Peyer's patch (tissue), 4 donors: ENCODE measurements around the gene NECAB3. TPM values are rescaled to one million over a fixed set of nuclear protein-coding genes. Genes with fewer than 3 reads are reported as not detected.

Source experiments
- DNase-seq, 3 donors: peaks; one replicate each; pipeline ENCODE4 v3.0.0-alpha.2; 2017 to 2019
- H3K27ac ChIP-seq, 4 donors: fragments of 200-600 bp; sonication (generic); one replicate each; pipeline ENCODE4 v1.5.1; 2016 to 2019
- H3K27me3 ChIP-seq, 2 donors: fragments of 200-600 bp; sonication (generic); one replicate each; pipeline ENCODE4 v1.5.1; 2019
- H3K36me3 ChIP-seq, 3 donors: fragments of 200-600 bp; sonication (generic); one replicate each; pipeline ENCODE4 v1.5.1; 2016 to 2019
- H3K4me1 ChIP-seq, 4 donors: fragments of 200-600 bp; sonication (generic); one replicate each; pipeline ENCODE4 v1.5.1; 2016 to 2019
- H3K4me3 ChIP-seq, 4 donors: fragments of 200-600 bp; sonication (generic); 1 replicate in 3 of 4; 2 replicates in 1 of 4; pipeline ENCODE4 v1.5.1; 2016 to 2019; ENCODE audit warnings: mild to moderate bottlenecking in 1 of 4
- H3K9me3 ChIP-seq, 4 donors: fragments of 200-600 bp; sonication (generic); one replicate each; pipeline ENCODE4 v1.5.1; 2016 to 2019; ENCODE audit warnings: mild to moderate bottlenecking in 1 of 4
- POLR2A ChIP-seq, 2 donors: fragments of 450-650 bp; IDR thresholded peaks; one replicate each; pipeline ENCODE4 v1.5.1; 2017; ENCODE audit warnings: antibody characterized with exemption in 2 of 2, mild to moderate bottlenecking in 2 of 2, moderate library complexity in 2 of 2
- total RNA-seq, 4 donors: library from RNA; depleted of rRNA; stranded (reverse); fragments of >200 nt; gene quantifications; one replicate each; pipeline ENCODE4 v1.1.0, GENCODE V29; 2016
- TF ChIP-seq, protein P1 (sequence below), 6 experiments: fragments of 450-650 bp in 4 of 6; fragments of 200-600 bp in 2 of 6; sonication (generic) in 1 of 6; IDR thresholded peaks; one replicate each; pipeline ENCODE4 v1.5.1; 2017 to 2019; ENCODE audit warnings: antibody characterized with exemption in 6 of 6, mild to moderate bottlenecking in 3 of 6, moderate library complexity in 1 of 6

Gene NECAB3
- total RNA-seq, 4 donors from 2014 or later: 77.1 to 146 (median 110) TPM

DNA sequence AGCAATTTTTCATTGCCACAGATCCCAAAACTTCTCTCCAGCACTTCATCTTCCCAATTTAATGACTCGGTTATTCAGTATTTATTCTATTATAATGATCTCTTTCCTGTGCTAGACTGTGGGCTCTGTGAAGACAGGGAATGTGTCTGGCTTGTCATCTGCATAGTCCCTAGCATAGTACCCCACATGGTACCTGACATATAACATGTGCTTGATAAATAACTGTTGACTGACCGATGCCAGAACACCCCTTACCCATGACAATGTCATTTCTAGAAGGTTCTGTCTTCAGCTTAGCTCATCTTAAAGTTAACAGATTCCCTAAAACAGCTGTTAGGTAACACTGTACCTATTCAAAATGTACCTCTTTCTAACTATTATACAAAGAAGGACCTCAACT, 42.3 kb upstream of the NECAB3 start:
- Histone ChIP-seq H3K4me1 (peaks cover 0 to 18% (median 6%) of the 10 kb centered on the region in 4 donors), H3K27ac (no peak overlapping the region), H3K36me3 (peaks cover 0 to 38% (median 0%) of the 10 kb centered on the region in 3 donors), H3K9me3 (no peaks in the 10 kb centered on the region), H3K4me3 (no peak overlapping the region), H3K27me3 (no peaks in the 10 kb centered on the region)
- TF ChIP-seq, protein P1, sequence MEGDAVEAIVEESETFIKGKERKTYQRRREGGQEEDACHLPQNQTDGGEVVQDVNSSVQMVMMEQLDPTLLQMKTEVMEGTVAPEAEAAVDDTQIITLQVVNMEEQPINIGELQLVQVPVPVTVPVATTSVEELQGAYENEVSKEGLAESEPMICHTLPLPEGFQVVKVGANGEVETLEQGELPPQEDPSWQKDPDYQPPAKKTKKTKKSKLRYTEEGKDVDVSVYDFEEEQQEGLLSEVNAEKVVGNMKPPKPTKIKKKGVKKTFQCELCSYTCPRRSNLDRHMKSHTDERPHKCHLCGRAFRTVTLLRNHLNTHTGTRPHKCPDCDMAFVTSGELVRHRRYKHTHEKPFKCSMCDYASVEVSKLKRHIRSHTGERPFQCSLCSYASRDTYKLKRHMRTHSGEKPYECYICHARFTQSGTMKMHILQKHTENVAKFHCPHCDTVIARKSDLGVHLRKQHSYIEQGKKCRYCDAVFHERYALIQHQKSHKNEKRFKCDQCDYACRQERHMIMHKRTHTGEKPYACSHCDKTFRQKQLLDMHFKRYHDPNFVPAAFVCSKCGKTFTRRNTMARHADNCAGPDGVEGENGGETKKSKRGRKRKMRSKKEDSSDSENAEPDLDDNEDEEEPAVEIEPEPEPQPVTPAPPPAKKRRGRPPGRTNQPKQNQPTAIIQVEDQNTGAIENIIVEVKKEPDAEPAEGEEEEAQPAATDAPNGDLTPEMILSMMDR (IDR thresholded peaks at IDR 0.05): no peak
- TF ChIP-seq POLR2A (IDR thresholded peaks at IDR 0.05): no peak
- DNase-seq: no peak

DNA sequence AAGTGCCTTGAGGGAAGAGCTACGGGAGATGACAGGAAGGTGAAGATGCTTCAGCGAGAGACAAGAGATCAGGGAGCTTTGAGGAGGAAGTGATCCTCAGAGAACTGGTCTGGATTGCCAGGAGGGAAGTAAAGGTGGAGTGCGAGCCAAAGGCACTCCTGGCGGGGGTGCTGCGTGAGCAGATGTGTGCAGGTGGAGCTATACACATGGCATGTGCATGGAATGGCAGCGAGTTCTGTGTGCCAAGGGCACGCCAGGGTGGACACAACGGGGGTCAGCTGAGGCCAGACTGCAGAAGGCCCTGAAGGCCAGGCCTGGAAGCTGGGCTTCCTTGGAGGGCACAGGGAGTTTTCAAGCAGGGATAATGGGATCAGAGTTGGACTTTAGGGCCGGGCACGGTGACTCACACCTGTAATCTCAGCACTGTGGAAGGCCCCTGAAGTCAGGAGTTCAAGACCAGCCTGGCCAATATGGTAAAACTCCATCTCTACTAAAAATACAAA, 39.7 kb upstream of the NECAB3 start:
- TF ChIP-seq, protein P1 (IDR thresholded peaks at IDR 0.05): no peak
- TF ChIP-seq POLR2A (IDR thresholded peaks at IDR 0.05): no peak
- Histone ChIP-seq H3K27ac (no peak overlapping the region), H3K4me1 (peaks cover 0 to 8% (median 0%) of the 10 kb centered on the region in 4 donors), H3K4me3 (no peak overlapping the region), H3K36me3 (peaks cover 0 to 48% (median 0%) of the 10 kb centered on the region in 3 donors), H3K27me3 (no peaks in the 10 kb centered on the region), H3K9me3 (no peaks in the 10 kb centered on the region)
- DNase-seq: no peak

- peaks cover 0 to 62% (median 0%) of the 10 kb centered on the region in 3 donors for H3K36me3 ChIP-seq
Observed at GRCh38 chr20:33711446-33711738, 37.2 kb upstream of the NECAB3 start.

DNA sequence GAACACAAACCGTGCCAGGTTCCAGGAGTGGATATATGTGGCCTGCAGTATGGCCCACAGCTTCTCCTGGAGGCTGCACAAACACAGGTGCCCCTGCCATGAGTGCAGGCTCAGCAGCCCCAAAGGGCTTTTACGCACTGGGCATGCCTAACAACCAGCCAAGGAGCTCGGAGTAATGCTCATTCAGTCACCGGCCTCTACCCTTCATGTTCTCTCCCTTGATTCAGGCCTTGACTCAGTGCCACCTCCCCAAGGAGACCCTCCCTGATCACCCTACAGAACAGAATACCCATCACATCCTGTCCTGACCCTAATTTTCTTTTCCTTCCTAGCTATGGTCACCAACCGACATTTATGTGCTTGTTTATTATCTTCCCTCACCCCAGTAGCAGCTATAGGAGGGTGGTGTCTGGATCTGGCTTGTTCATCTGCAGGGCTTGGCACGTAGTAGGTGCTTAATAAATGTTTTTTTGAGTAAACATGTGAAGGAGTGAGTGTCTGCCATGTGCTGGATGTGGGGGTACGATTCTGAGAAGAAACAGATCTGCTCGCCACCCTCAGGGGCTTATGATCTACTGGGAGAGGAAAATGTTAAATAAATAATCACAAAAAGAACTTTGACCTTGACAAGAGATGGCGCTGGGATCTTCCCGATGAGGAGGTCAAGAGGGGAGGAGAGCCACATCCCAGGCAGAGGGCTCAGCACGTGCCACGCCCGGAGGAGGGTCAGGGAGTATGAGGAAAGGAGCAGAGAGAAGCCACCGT, 36.6 kb upstream of the NECAB3 start:
- no peaks in the 10 kb centered on the region for H3K9me3 ChIP-seq
- H3K36me3 ChIP-seq: peaks cover 0 to 65% (median 0%) of the 10 kb centered on the region in 3 donors
- H3K27me3 ChIP-seq: no peaks in the 10 kb centered on the region
- no peak overlapping the region for H3K27ac ChIP-seq
- DNase-seq: no peak
- no peak for TF ChIP-seq POLR2A (IDR thresholded peaks at IDR 0.05)
- TF ChIP-seq, protein P1 (IDR thresholded peaks at IDR 0.05): no peak
- peaks cover 0 to 4% (median 0%) of the 10 kb centered on the region in 4 donors for H3K4me1 ChIP-seq
- H3K4me3 ChIP-seq: no peak overlapping the region

More at GRCh38 chr20:33711446-33711738, 37.2 kb upstream of the NECAB3 start:
- Histone ChIP-seq H3K27ac (no peak overlapping the region), H3K27me3 (no peaks in the 10 kb centered on the region), H3K4me1 (peaks cover 0 to 4% (median 0%) of the 10 kb centered on the region in 4 donors), H3K4me3 (no peak overlapping the region), H3K9me3 (no peaks in the 10 kb centered on the region)
- TF ChIP-seq, protein P1 (IDR thresholded peaks at IDR 0.05): no peak
- TF ChIP-seq POLR2A (IDR thresholded peaks at IDR 0.05): no peak
- DNase-seq: no peak

DNA sequence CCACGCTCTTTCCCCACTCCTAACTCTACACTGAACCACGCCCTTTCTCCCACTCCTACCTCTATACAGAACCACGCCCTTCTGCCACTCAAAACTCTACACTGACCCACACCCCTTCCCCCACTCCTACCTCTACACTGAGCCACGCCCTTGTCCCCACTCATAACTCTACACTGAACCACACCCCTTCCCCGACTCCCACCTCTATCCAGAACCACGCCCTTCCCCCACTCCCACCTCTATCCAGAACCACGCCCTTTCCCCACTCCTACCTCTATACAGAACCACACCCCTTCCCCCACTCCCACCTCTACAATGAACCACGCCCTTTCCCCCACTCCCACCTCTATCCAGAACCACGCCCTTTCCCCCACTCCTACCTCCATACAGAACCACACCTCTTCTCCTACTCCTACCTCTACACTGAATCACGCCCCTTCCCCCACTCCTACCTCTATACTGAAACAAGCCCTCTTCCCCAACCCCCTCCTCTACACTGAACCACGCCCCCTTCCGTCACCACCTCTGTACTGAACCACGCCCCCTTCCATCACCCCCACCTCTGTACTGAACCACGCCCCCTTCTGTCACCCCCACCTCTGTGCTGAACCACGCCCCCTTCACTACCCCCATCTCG, 35.8 kb upstream of the NECAB3 start:
- TF ChIP-seq, protein P1 (IDR thresholded peaks at IDR 0.05): no peak
- TF ChIP-seq POLR2A (IDR thresholded peaks at IDR 0.05): no peak
- no peak overlapping the region for H3K27ac ChIP-seq
- peaks cover 0 to 62% (median 0%) of the 10 kb centered on the region in 3 donors for H3K36me3 ChIP-seq
- peaks cover 0 to 4% (median 0%) of the 10 kb centered on the region in 4 donors for H3K4me1 ChIP-seq
- H3K27me3 ChIP-seq: no peaks in the 10 kb centered on the region
- H3K9me3 ChIP-seq: no peaks in the 10 kb centered on the region
- no peak for DNase-seq
- H3K4me3 ChIP-seq: no peak overlapping the region
